Measurements from ENCODE around the gene MIAT.

MIAT gene

GRCh38 chr22:26631282-26631681 is 26.1 kb upstream of the MIAT start:
- Histone ChIP-seq H2BK5ac (ENCODE audit: low read length) (no peak overlapping the region), H4K8ac (ENCODE audit: low read depth, low read length) (no peak overlapping the region), H3K27me3 (ENCODE audit: control insufficient read depth in 3 of 3, insufficient read depth in 3 of 3, low read depth in 1 of 3, low read length in 3 of 3) (no peaks in the 10 kb centered on the region), H3K4me2 (ENCODE audit: insufficient read depth, low read length, poor library complexity, severe bottlenecking) (no peak overlapping the region), H3K9ac (ENCODE audit: low read depth, low read length, poor library complexity) (no peak overlapping the region), H3K79me1 (ENCODE audit: low read depth, low read length) (peaks cover 3% of the 10 kb centered on the region), H2BK15ac (ENCODE audit: low read length) (no peak overlapping the region), H2AFZ (ENCODE audit: low read length) (no peak overlapping the region), H3K14ac (ENCODE audit: low read length) (no peak overlapping the region), H3K4me3 (ENCODE audit: low read length in 2 of 2) (no peak overlapping the region), H2BK12ac (ENCODE audit: low read length) (no peak overlapping the region), H4K91ac (ENCODE audit: low read depth, low read length, poor library complexity) (no peak overlapping the region), H3K4me1 (ENCODE audit: control insufficient read depth in 2 of 2, insufficient read depth in 1 of 2, low read depth in 1 of 2, low read length in 2 of 2) (peaks cover 0 to 2% of the 10 kb centered on the region in 2 donors), H2BK120ac (ENCODE audit: low read depth, low read length) (no peak overlapping the region), H3K36me3 (replicated peaks in 1 of 2; ENCODE audit: control insufficient read depth in 2 of 2, insufficient read depth in 2 of 2, low read length in 2 of 2) (no peaks in the 10 kb centered on the region), H3K18ac (ENCODE audit: low read length) (no peak overlapping the region), H3K9me3 (replicated peaks in 1 of 2; ENCODE audit: control insufficient read depth in 2 of 2, insufficient read depth in 1 of 2, low read depth in 1 of 2, low read length in 2 of 2) (peaks cover 0 to 8% of the 10 kb centered on the region in 2 donors), H3K4ac (ENCODE audit: low read length) (no peak overlapping the region), H2AK5ac (ENCODE audit: low read depth, low read length) (no peak overlapping the region), H3K23ac (ENCODE audit: low read depth, low read length, poor library complexity) (no peak overlapping the region), H3K27ac (replicated peaks; ENCODE audit: low read length) (no peak overlapping the region)
- WGBS, 2 donors (ENCODE audit: extremely low coverage in 2 of 2, insufficient read length in 2 of 2, insufficient replicate concordance in 1 of 2) = no CpG with 5 or more reads among the region's 4 CpGs
- no peak for DNase-seq (ENCODE audit: low spot score)

GRCh38 chr22:26632422-26633155 is 24.8 kb upstream of the MIAT start:
- Histone ChIP-seq H4K8ac (ENCODE audit: low read depth, low read length) (no peak overlapping the region), H3K4me1 (ENCODE audit: control insufficient read depth in 2 of 2, insufficient read depth in 1 of 2, low read depth in 1 of 2, low read length in 2 of 2) (peaks cover 0 to 2% of the 10 kb centered on the region in 2 donors), H3K9me3 (replicated peaks in 1 of 2; ENCODE audit: control insufficient read depth in 2 of 2, insufficient read depth in 1 of 2, low read depth in 1 of 2, low read length in 2 of 2) (peaks cover 0 to 8% of the 10 kb centered on the region in 2 donors), H3K4me2 (ENCODE audit: insufficient read depth, low read length, poor library complexity, severe bottlenecking) (no peak overlapping the region), H2BK15ac (ENCODE audit: low read length) (no peak overlapping the region), H2AK5ac (ENCODE audit: low read depth, low read length) (no peak overlapping the region), H3K14ac (ENCODE audit: low read length) (no peak overlapping the region), H3K23ac (ENCODE audit: low read depth, low read length, poor library complexity) (no peak overlapping the region), H2AFZ (ENCODE audit: low read length) (peak overlapping the region; percentile 37), H3K27me3 (ENCODE audit: control insufficient read depth in 3 of 3, insufficient read depth in 3 of 3, low read depth in 1 of 3, low read length in 3 of 3) (no peaks in the 10 kb centered on the region), H3K36me3 (replicated peaks in 1 of 2; ENCODE audit: control insufficient read depth in 2 of 2, insufficient read depth in 2 of 2, low read length in 2 of 2) (no peaks in the 10 kb centered on the region), H2BK120ac (ENCODE audit: low read depth, low read length) (no peak overlapping the region), H3K4me3 (ENCODE audit: low read length in 2 of 2) (no peak overlapping the region), H3K79me1 (ENCODE audit: low read depth, low read length) (peaks cover 3% of the 10 kb centered on the region), H4K91ac (ENCODE audit: low read depth, low read length, poor library complexity) (no peak overlapping the region), H3K9ac (ENCODE audit: low read depth, low read length, poor library complexity) (no peak overlapping the region), H3K27ac (replicated peaks; ENCODE audit: low read length) (no peak overlapping the region), H3K18ac (ENCODE audit: low read length) (no peak overlapping the region), H2BK12ac (ENCODE audit: low read length) (no peak overlapping the region), H3K4ac (ENCODE audit: low read length) (no peak overlapping the region), H2BK5ac (ENCODE audit: low read length) (no peak overlapping the region)
- no peak for DNase-seq (ENCODE audit: low spot score)
- no CpG with 5 or more reads among the region's 8 CpGs for WGBS, 2 donors (ENCODE audit: extremely low coverage in 2 of 2, insufficient read length in 2 of 2, insufficient replicate concordance in 1 of 2)

GRCh38 chr22:26634189-26634588 is 23.2 kb upstream of the MIAT start:
- Histone ChIP-seq H3K14ac (ENCODE audit: low read length) (no peak overlapping the region), H3K4ac (ENCODE audit: low read length) (no peak overlapping the region), H3K9ac (ENCODE audit: low read depth, low read length, poor library complexity) (no peak overlapping the region), H2BK15ac (ENCODE audit: low read length) (no peak overlapping the region), H2BK120ac (ENCODE audit: low read depth, low read length) (no peak overlapping the region), H3K9me3 (replicated peaks in 1 of 2; ENCODE audit: control insufficient read depth in 2 of 2, insufficient read depth in 1 of 2, low read depth in 1 of 2, low read length in 2 of 2) (peaks cover 0 to 8% of the 10 kb centered on the region in 2 donors), H3K4me3 (ENCODE audit: low read length in 2 of 2) (no peak overlapping the region), H3K4me1 (ENCODE audit: control insufficient read depth in 2 of 2, insufficient read depth in 1 of 2, low read depth in 1 of 2, low read length in 2 of 2) (peaks cover 2 to 3% of the 10 kb centered on the region in 2 donors), H3K27me3 (ENCODE audit: control insufficient read depth in 3 of 3, insufficient read depth in 3 of 3, low read depth in 1 of 3, low read length in 3 of 3) (no peaks in the 10 kb centered on the region), H2AFZ (ENCODE audit: low read length) (no peak overlapping the region), H2BK5ac (ENCODE audit: low read length) (no peak overlapping the region), H3K79me1 (ENCODE audit: low read depth, low read length) (peaks cover 3% of the 10 kb centered on the region), H4K8ac (ENCODE audit: low read depth, low read length) (no peak overlapping the region), H3K36me3 (replicated peaks in 1 of 2; ENCODE audit: control insufficient read depth in 2 of 2, insufficient read depth in 2 of 2, low read length in 2 of 2) (no peaks in the 10 kb centered on the region), H4K91ac (ENCODE audit: low read depth, low read length, poor library complexity) (no peak overlapping the region), H3K23ac (ENCODE audit: low read depth, low read length, poor library complexity) (no peak overlapping the region), H3K18ac (ENCODE audit: low read length) (no peak overlapping the region), H2BK12ac (ENCODE audit: low read length) (no peak overlapping the region), H3K27ac (replicated peaks; ENCODE audit: low read length) (no peak overlapping the region), H2AK5ac (ENCODE audit: low read depth, low read length) (no peak overlapping the region), H3K4me2 (ENCODE audit: insufficient read depth, low read length, poor library complexity, severe bottlenecking) (no peak overlapping the region)
- WGBS, 2 donors (ENCODE audit: extremely low coverage in 2 of 2, insufficient read length in 2 of 2, insufficient replicate concordance in 1 of 2) = no CpG with 5 or more reads among the region's 3 CpGs
- DNase-seq (ENCODE audit: low spot score) = no peak

- H3K4ac ChIP-seq (ENCODE audit: low read length) = no peak overlapping the region
- no peak overlapping the region for H3K4me2 ChIP-seq (ENCODE audit: insufficient read depth, low read length, poor library complexity, severe bottlenecking)
- no peak overlapping the region for H2AK5ac ChIP-seq (ENCODE audit: low read depth, low read length)
- peaks cover 3% of the 10 kb centered on the region for H3K79me1 ChIP-seq (ENCODE audit: low read depth, low read length)
- H3K14ac ChIP-seq (ENCODE audit: low read length) = no peak overlapping the region
- WGBS, 2 donors (ENCODE audit: extremely low coverage in 2 of 2, insufficient read length in 2 of 2, insufficient replicate concordance in 1 of 2) = no CpG with 5 or more reads among the region's 2 CpGs
- no peak for DNase-seq (ENCODE audit: low spot score)
- no peak overlapping the region for H3K18ac ChIP-seq (ENCODE audit: low read length)
- no peak overlapping the region for H4K8ac ChIP-seq (ENCODE audit: low read depth, low read length)
- H2BK5ac ChIP-seq (ENCODE audit: low read length) = no peak overlapping the region
- H3K27me3 ChIP-seq (ENCODE audit: control insufficient read depth in 3 of 3, insufficient read depth in 3 of 3, low read depth in 1 of 3, low read length in 3 of 3) = no peaks in the 10 kb centered on the region
- no peak overlapping the region for H3K23ac ChIP-seq (ENCODE audit: low read depth, low read length, poor library complexity)
- no peak overlapping the region for H3K4me3 ChIP-seq (ENCODE audit: low read length in 2 of 2)
- no peak overlapping the region for H3K27ac ChIP-seq (replicated peaks; ENCODE audit: low read length)
- peaks cover 0 to 6% of the 10 kb centered on the region in 2 donors for H3K9me3 ChIP-seq (replicated peaks in 1 of 2; ENCODE audit: control insufficient read depth in 2 of 2, insufficient read depth in 1 of 2, low read depth in 1 of 2, low read length in 2 of 2)
- no peak overlapping the region for H2BK120ac ChIP-seq (ENCODE audit: low read depth, low read length)
- H3K4me1 ChIP-seq (ENCODE audit: control insufficient read depth in 2 of 2, insufficient read depth in 1 of 2, low read depth in 1 of 2, low read length in 2 of 2) = peaks cover 2 to 8% of the 10 kb centered on the region in 2 donors
- H2AFZ ChIP-seq (ENCODE audit: low read length) = no peak overlapping the region
- H3K36me3 ChIP-seq (replicated peaks in 1 of 2; ENCODE audit: control insufficient read depth in 2 of 2, insufficient read depth in 2 of 2, low read length in 2 of 2) = no peaks in the 10 kb centered on the region
- H2BK15ac ChIP-seq (ENCODE audit: low read length) = no peak overlapping the region
- no peak overlapping the region for H3K9ac ChIP-seq (ENCODE audit: low read depth, low read length, poor library complexity)
- no peak overlapping the region for H2BK12ac ChIP-seq (ENCODE audit: low read length)
- H4K91ac ChIP-seq (ENCODE audit: low read depth, low read length, poor library complexity) = no peak overlapping the region
These were observed 22.3 kb upstream of the MIAT start for GRCh38 chr22:26635117-26635516.

Data from neuronal stem cell (in vitro differentiated cells).